ENCODE measurements around the gene RIPK3.

GRCh38 chr14:24307575-24308341, 32.0 kb downstream of the RIPK3 start, which contains the start of gene CIDEB:
- TF ChIP-seq CTCF (IDR thresholded peaks at IDR 0.05; ENCODE audit: low read depth, low read length, missing input control) (peak; percentile 77), REST (IDR thresholded peaks at IDR 0.05) (peak; percentile 90), GABPA (IDR thresholded peaks at IDR 0.05 in 1 of 2, conservative IDR thresholded peaks at IDR 0.05 in 1 of 2) (peak in 1 of 2 donors; percentile 34), RAD21 (IDR thresholded peaks at IDR 0.05) (peak; percentile 69 to 74), MAX (IDR thresholded peaks at IDR 0.05) (no peak), ATF3 (IDR thresholded peaks at IDR 0.05) (peak; percentile 96), SP1 (IDR thresholded peaks at IDR 0.05) (peak; percentile 98), RXRA (IDR thresholded peaks at IDR 0.05) (peak; percentile 70 to 76), EGR1 (IDR thresholded peaks at IDR 0.05; ENCODE audit: low read depth in 2 of 2) (peak in 1 of 2 donors; percentile 30), ZBTB33 (IDR thresholded peaks at IDR 0.05) (peak; percentile 50), JUND (IDR thresholded peaks at IDR 0.05) (peak; percentile 96 to 98)

Measured in liver (tissue), 3 donors.